Measurements from ENCODE around the gene FMNL2.

FMNL2 gene

GRCh38 chr2:152480821-152481399 lies 145.9 kb downstream of the FMNL2 start:
- ChIA-PET POLR2A (no interaction called here), CTCF (no interaction called here)
- TF ChIP-seq CTCF (IDR thresholded peaks at IDR 0.05; ENCODE audit: insufficient read depth, low read length, missing control alignments) = no peak
- DNase-seq (ENCODE audit: low read depth, low spot score) = no peak
- H3K4me3 ChIP-seq (ENCODE audit: low read depth, low read length) = no peak overlapping the region

- no peak for TF ChIP-seq CTCF (IDR thresholded peaks at IDR 0.05; ENCODE audit: insufficient read depth, low read length, missing control alignments)
- H3K4me3 ChIP-seq (ENCODE audit: low read depth, low read length) = no peak overlapping the region
- ChIA-PET CTCF (no interaction called here), POLR2A (no interaction called here)
- no peak for DNase-seq (ENCODE audit: low read depth, low spot score)
Measured at GRCh38 chr2:152481881-152482583, 147.1 kb downstream of the FMNL2 start.

- CTCF ChIA-PET = interaction anchor here (1.2 kb wide), 1 partner anchor 294 kb away, joined by 3 read pairs; no protein-coding TSS in a partner anchor
- no peak overlapping the region for H3K4me3 ChIP-seq (ENCODE audit: low read depth, low read length)
- peak; percentile 42 for DNase-seq (ENCODE audit: low read depth, low spot score)
- no peak for TF ChIP-seq CTCF (IDR thresholded peaks at IDR 0.05; ENCODE audit: insufficient read depth, low read length, missing control alignments)
- POLR2A ChIA-PET = interaction anchor here (0.6 kb wide), 1 partner anchor 76 kb away, joined by 6 read pairs; no protein-coding TSS in a partner anchor
Measured at GRCh38 chr2:152483276-152484063, 148.5 kb downstream of the FMNL2 start.

GRCh38 chr2:152485954-152486736 lies 151.2 kb downstream of the FMNL2 start:
- no peak overlapping the region for H3K4me3 ChIP-seq (ENCODE audit: low read depth, low read length)
- TF ChIP-seq CTCF (IDR thresholded peaks at IDR 0.05; ENCODE audit: insufficient read depth, low read length, missing control alignments) = no peak
- DNase-seq (ENCODE audit: low read depth, low spot score) = no peak
- POLR2A ChIA-PET = interaction anchor here (0.9 kb wide), 1 partner anchor 10 kb away, joined by 3 read pairs; no protein-coding TSS in a partner anchor
- CTCF ChIA-PET = interaction anchor here (0.6 to 1.4 kb wide), 3 partner anchors 9 to 297 kb away, joined by 3 to 4 read pairs (median 3); no protein-coding TSS in a partner anchor

GRCh38 chr2:152486737-152487400 lies 151.9 kb downstream of the FMNL2 start:
- DNase-seq (ENCODE audit: low read depth, low spot score) = no peak
- ChIA-PET CTCF (interaction anchor here (0.6 to 1.4 kb wide), 3 partner anchors 8 to 298 kb away, joined by 3 to 4 read pairs (median 3); no protein-coding TSS in a partner anchor), POLR2A (interaction anchor here (0.9 kb wide), 1 partner anchor 9 kb away, joined by 3 read pairs; no protein-coding TSS in a partner anchor)
- TF ChIP-seq CTCF (IDR thresholded peaks at IDR 0.05; ENCODE audit: insufficient read depth, low read length, missing control alignments) = no peak
- no peak overlapping the region for H3K4me3 ChIP-seq (ENCODE audit: low read depth, low read length)

All from AG04449 (cell line).